AG09319 (cell line): ENCODE measurements around the gene TEPSIN.

ENCODE experiments used
- DNase-seq: peaks from one replicate; pipeline ENCODE4 v3.0.0-alpha.2; 2010; ENCODE audit warnings: low read depth; ENCODE audit errors: extremely low read depth
- CTCF ChIP-seq: IDR thresholded peaks from 2 replicates; pipeline ENCODE4 v1.5.1; 2011; ENCODE audit warnings: low read depth, mild to moderate bottlenecking, inconsistent platforms, low read length, moderate library complexity

Gene TEPSIN

GRCh38 chr17:81206657-81207056 is 32.2 kb downstream of the TEPSIN start:
- DNase-seq: no peak
- no peak for TF ChIP-seq CTCF

GRCh38 chr17:81206166-81206565 is 32.7 kb downstream of the TEPSIN start:
- no peak for TF ChIP-seq CTCF
- DNase-seq: no peak

DNA sequence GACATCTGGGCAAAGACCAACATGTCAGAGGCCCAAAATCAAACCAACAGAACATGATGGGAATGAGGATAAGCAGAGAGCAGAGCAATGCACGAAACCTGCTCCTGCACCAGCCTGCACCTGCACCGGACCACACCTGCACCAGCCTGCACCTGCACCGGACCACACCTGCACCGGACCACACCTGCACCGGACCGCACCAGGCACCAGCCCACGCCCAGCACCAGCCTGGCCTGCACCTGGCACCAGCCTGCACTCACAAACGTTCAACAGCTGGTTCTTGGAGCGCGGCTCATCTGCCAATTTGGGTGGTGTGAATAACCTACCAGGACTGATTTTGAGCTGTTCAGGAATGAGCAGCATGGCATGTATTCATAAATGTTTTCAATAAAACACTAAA is 34.3 kb downstream of the TEPSIN start:
- TF ChIP-seq CTCF: no peak
- DNase-seq: no peak

DNA sequence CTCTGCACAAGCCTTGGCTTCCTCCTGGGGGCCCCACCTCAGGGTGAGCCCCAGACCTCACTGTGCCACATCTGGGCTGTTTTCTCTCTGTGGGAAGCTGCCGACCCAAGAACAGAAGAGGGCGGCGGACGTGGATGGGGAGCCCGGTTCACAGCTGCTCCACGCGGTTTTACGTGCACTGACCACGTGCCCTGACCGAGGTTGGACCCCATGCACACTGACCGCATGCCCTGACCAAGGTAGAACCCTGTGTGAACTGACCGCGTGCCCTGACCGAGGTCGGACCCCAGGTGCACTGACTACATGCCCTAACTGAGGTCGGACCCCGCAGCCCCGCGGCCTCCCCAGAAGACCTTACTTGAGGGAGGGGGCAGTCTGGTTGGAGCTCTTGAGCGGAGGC is 35.7 kb downstream of the TEPSIN start:
- DNase-seq: no peak
- TF ChIP-seq CTCF: no peak

DNA sequence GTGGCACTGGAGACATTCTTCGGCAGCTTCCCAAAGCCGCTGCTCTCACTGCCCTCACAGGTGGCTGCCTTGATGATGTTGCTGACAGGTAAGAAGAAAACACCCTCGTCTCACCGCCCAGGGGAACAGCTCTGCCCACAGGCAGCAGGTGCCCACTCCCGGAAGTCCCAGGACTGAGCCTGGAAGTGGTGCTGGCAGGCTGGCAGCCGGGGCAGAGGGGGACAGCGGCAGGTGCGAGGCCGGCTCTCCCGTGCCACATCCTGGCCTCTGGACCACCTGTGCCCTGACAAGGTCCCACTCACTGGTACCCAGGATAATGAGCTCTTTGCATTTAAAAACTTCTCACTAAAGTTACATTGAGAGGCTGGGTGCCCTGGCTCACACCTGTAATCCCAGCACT is 36.5 kb downstream of the TEPSIN start:
- no peak for TF ChIP-seq CTCF

DNA sequence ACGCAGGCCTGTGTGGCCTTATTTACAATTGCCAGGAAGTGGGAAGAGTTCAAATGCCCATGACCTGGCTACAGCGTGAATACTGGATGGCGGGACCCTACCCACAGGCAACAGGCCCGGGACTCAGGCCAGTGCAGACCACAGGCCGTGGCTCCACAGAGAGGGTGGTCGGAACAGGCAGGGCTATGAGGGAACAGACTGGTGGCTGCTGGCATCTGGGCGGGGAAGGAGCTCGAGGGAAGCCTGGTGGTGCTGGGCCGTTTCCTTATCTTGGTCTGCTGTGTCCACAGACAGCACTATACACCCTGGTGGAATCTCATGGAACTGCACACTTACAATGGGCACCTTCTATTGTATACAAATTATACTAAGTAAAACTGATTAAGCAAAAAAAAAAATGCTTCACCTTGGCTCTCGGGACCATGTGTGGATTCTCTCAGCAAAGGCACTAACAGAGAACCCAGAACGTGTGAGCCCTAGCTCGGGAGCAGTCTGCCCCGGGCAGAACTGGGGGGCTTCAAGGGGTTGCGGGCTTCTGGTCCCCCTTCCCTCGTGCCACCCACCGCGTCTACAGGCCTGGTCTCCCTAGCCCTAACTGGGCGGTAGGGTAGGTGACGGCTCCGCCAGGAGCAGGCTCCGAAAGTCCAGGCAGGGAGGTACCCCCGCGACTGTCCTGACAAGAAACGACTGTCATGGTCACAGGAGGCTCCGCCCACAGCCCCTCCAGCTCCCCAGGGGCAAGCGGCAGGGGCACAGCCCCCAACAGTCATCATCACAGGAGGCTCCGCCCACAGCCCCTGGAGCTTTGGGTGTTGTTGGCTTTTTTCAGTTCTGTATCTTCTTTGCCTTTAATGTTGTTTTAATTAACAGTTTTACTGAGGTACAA is 37.9 kb downstream of the TEPSIN start:
- peak; percentile 44 for DNase-seq
- TF ChIP-seq CTCF: peak; percentile 56

More for the DNA sequence above, 36.5 kb downstream of the TEPSIN start:
- DNase-seq: no peak

GRCh38 chr17:81200201-81200600 is 38.7 kb downstream of the TEPSIN start:
- TF ChIP-seq CTCF: no peak
- no peak for DNase-seq
